SK-N-SH (cell line): ENCODE results near the gene LRMDA. TPM values are rescaled to one million over a fixed set of nuclear protein-coding genes. Genes with fewer than 3 reads are reported as not detected.

Experiments
- CTCF ChIA-PET: fragments of 300-600, 350-600 bp; formaldehyde crosslinking; extraction: SDS; loops from one replicate; lab custom pipeline; 2021; lab: Yijun Ruan, JAX
- POLR2A ChIA-PET: fragments of 350-600 bp; sonication (Branson Sonifier 250); formaldehyde crosslinking; extraction: SDS; loops from one replicate; lab custom pipeline; 2020; ENCODE audit warnings: antibody characterized with exemption, inconsistent platforms; lab: Yijun Ruan, JAX
- DNase-seq: peaks from one replicate; pipeline ENCODE4 v3.0.0; 2012
- H2AFZ ChIP-seq: fragments of 200-600 bp; sonication (generic); 2 replicates; pipeline ENCODE4 v1.8.1; 2016; ENCODE audit warnings: antibody characterized with exemption, mild to moderate bottlenecking, low read depth
- H3F3A ChIP-seq: fragments of 200-600 bp; sonication (generic); replicated peaks from 2 replicates; pipeline ENCODE3; 2016; ENCODE audit warnings: antibody characterized with exemption, mild to moderate bottlenecking; ENCODE audit not compliant: insufficient read depth
- H3K27ac ChIP-seq, 2 experiments: fragments of 200-500 bp in 1 of 2; fragments of 200-600 bp in 1 of 2; sonication (Bioruptor generic) in 1 of 2; sonication (generic), shearing (Covaris generic) in 1 of 2; 2 replicates each; pipeline versions ENCODE4 v1.5.1 to v1.6.1; 2014 to 2016; ENCODE audit warnings: low read depth in 2 of 2, inconsistent platforms in 1 of 2, low read length in 1 of 2, mild to moderate bottlenecking in 1 of 2, mixed read lengths in 1 of 2
- H3K27me3 ChIP-seq: fragments of 200-600 bp; sonication (generic), shearing (Covaris generic); 2 replicates; pipeline ENCODE4 v1.6.1; 2016; ENCODE audit warnings: mixed run types; ENCODE audit not compliant: insufficient read depth
- H3K36me3 ChIP-seq, 2 experiments: fragments of 200-500 bp in 1 of 2; fragments of 200-600 bp in 1 of 2; sonication (Bioruptor generic) in 1 of 2; sonication (generic) in 1 of 2; replicated peaks in 1 of 2; 2 replicates each; pipeline versions ENCODE3 to v1.5.1; 2014 to 2016; ENCODE audit warnings: low read length in 1 of 2, mild to moderate bottlenecking in 1 of 2; ENCODE audit not compliant: insufficient read depth in 2 of 2, control insufficient read depth in 1 of 2
- H3K4me1 ChIP-seq, 2 experiments: fragments of 200-500 bp in 1 of 2; fragments of 200-600 bp in 1 of 2; sonication (Bioruptor generic) in 1 of 2; sonication (generic), shearing (Covaris generic) in 1 of 2; 2 replicates each; pipeline versions ENCODE4 v1.5.1 to v1.6.1; 2014 to 2016; ENCODE audit warnings: low read depth in 1 of 2, low read length in 1 of 2, mixed run types in 1 of 2; ENCODE audit not compliant: insufficient read depth in 2 of 2, control insufficient read depth in 1 of 2
- H3K4me2 ChIP-seq: fragments of 200-600 bp; sonication (generic), shearing (Covaris generic); 2 replicates; pipeline ENCODE4 v1.6.1; 2017; ENCODE audit warnings: mixed run types
- H3K4me3 ChIP-seq, 2 experiments: fragments of 200-500 bp in 1 of 2; fragments of 200-600 bp in 1 of 2; sonication (Bioruptor generic) in 1 of 2; sonication (generic), shearing (Covaris generic) in 1 of 2; 2 replicates each; pipeline versions ENCODE4 v1.5.1 to v1.8.1; 2014 to 2016; ENCODE audit warnings: low read depth in 2 of 2, inconsistent platforms in 1 of 2, low read length in 1 of 2, mild to moderate bottlenecking in 1 of 2, mixed read lengths in 1 of 2, moderate library complexity in 1 of 2
- H3K79me2 ChIP-seq: fragments of 200-600 bp; sonication (generic); 2 replicates; pipeline ENCODE4 v1.8.1; 2017; ENCODE audit warnings: mild to moderate bottlenecking; ENCODE audit not compliant: insufficient read depth
- H3K9ac ChIP-seq: fragments of 200-600 bp; sonication (generic); 2 replicates; pipeline ENCODE4 v1.6.1; 2017; ENCODE audit warnings: mixed run types
- H3K9me2 ChIP-seq: fragments of 200-600 bp; sonication (generic); 2 replicates; pipeline ENCODE4 v1.6.1; 2017; ENCODE audit warnings: mixed run types
- H3K9me3 ChIP-seq: fragments of 200-600 bp; sonication (generic); 2 replicates; pipeline ENCODE4 v1.6.1; 2017; ENCODE audit warnings: mixed run types, mild to moderate bottlenecking, moderate library complexity
- H4K20me1 ChIP-seq: fragments of 200-600 bp; sonication (generic); 2 replicates; pipeline ENCODE4 v1.6.1; 2017; ENCODE audit warnings: mild to moderate bottlenecking, mixed run types; ENCODE audit not compliant: insufficient read depth
- CHD2 ChIP-seq: fragments of 150-350 bp; IDR thresholded peaks from 2 replicates; pipeline ENCODE4 v1.6.1; 2018; ENCODE audit warnings: low read length; ENCODE audit not compliant: partially characterized antibody
- ELF1 ChIP-seq: IDR thresholded peaks from 2 replicates; pipeline ENCODE4 v1.4.0; 2012
- EZH2phosphoT487 ChIP-seq: fragments of 200-600 bp; sonication (generic); IDR thresholded peaks from 2 replicates; pipeline ENCODE4 v1.6.1; 2017; ENCODE audit warnings: low read depth, mixed run types, mild to moderate bottlenecking, antibody characterized with exemption, moderate library complexity, borderline replicate concordance
- FOXJ3 ChIP-seq: sonication (generic); formaldehyde crosslinking; IDR thresholded peaks from 2 replicates; pipeline ENCODE4 v1.5.1; 2020; ENCODE audit warnings: mild to moderate bottlenecking, missing genetic modification reagents
- GABPA ChIP-seq: IDR thresholded peaks from 2 replicates; pipeline ENCODE4 v1.4.0; 2012; ENCODE audit warnings: low read depth, mild to moderate bottlenecking
- JUND ChIP-seq: IDR thresholded peaks from 2 replicates; pipeline ENCODE4 v1.4.0; 2012
- MAX ChIP-seq: IDR thresholded peaks from 2 replicates; pipeline ENCODE4 v1.4.0; 2012; ENCODE audit warnings: low read depth
- MXI1 ChIP-seq: IDR thresholded peaks from 2 replicates; pipeline ENCODE4 v1.6.1; 2012; ENCODE audit warnings: mild to moderate bottlenecking, low read depth, low read length, improper control_type of control experiment
- NFIC ChIP-seq: IDR thresholded peaks from 2 replicates; pipeline ENCODE4 v1.4.0; 2012; ENCODE audit warnings: borderline replicate concordance
- PBX3 ChIP-seq: IDR thresholded peaks from 2 replicates; pipeline ENCODE4; 2012
- RFX5 ChIP-seq: IDR thresholded peaks from 2 replicates; pipeline ENCODE4 v1.6.1; 2012; ENCODE audit warnings: mild to moderate bottlenecking, improper control_type of control experiment, low read length
- RXRA ChIP-seq: IDR thresholded peaks from 2 replicates; pipeline ENCODE4 v1.4.0; 2012; ENCODE audit warnings: low read depth, mild to moderate bottlenecking, borderline replicate concordance
- SIN3A ChIP-seq: IDR thresholded peaks from 2 replicates; pipeline ENCODE4 v1.6.1; 2012; ENCODE audit warnings: low read depth, mild to moderate bottlenecking, low read length, moderate library complexity, borderline replicate concordance
- TCF12 ChIP-seq: IDR thresholded peaks from 2 replicates; pipeline ENCODE4 v1.4.0; 2012
- TEAD4 ChIP-seq: IDR thresholded peaks from 2 replicates; pipeline ENCODE4 v1.4.0; 2012; ENCODE audit warnings: mild to moderate bottlenecking, borderline replicate concordance; ENCODE audit not compliant: insufficient read depth
- YY1 ChIP-seq: IDR thresholded peaks from 2 replicates; pipeline ENCODE4 v1.4.0; 2012; ENCODE audit warnings: low read depth, mild to moderate bottlenecking
- WGBS: methylation state at CpG from one replicate; pipeline ENCODE4 v1.1.6; 2017; ENCODE audit warnings: low lambda C conversion rate; 5-methylcytosine and 5-hydroxymethylcytosine counted together
- polyA plus RNA-seq, 3 experiments: library from polyadenylated mRNA; depleted of rRNA; stranded (reverse); fragments of >200 nt; gene quantifications; 2 replicates each; pipeline ENCODE4 v1.2.3, GENCODE V29; 2012
- TF ChIP-seq, protein P1 (sequence below): fragments of 200-600 bp; sonication (generic); IDR thresholded peaks from 2 replicates; pipeline ENCODE4 v1.6.1; 2017; ENCODE audit warnings: antibody characterized with exemption, mild to moderate bottlenecking, moderate library complexity

The LRMDA gene
- polyA plus RNA-seq, 1 of the 3 experiments (the other 2 are of a cell fraction) = 0.95 TPM

DNA sequence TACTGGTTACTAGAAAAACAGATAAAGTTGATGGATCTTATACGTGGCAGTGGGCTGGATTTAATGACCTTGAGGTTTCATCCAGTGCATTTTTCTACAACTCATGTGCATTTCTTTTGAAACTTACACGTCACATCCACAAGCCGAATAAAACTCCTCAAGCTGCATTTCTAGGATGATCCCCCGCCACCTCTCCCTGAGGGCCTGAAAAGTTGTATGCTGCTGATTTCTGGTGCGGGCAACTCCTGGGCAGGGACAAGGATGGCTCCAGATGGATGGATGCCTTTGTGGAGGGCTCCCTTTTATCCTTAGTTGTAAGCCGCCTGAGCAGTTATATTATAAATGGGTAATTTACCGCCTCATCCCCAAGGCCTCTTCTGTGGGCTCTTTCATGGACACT, 1091.1 kb downstream of the LRMDA start:
- Histone ChIP-seq H2AFZ (no peak overlapping the region), H3K9me2 (no peaks in the 10 kb centered on the region), H3K4me3 (no peak overlapping the region), H3K27ac (no peak overlapping the region), H3K9me3 (no peaks in the 10 kb centered on the region), H3K4me1 (peaks cover 0 to 8% of the 10 kb centered on the region in 2 experiments; a peak in 1 of 4 replicates), H3F3A (no peaks in the 10 kb centered on the region), H3K79me2 (no peaks in the 10 kb centered on the region), H4K20me1 (no peaks in the 10 kb centered on the region), H3K36me3 (no peaks in the 10 kb centered on the region), H3K4me2 (no peak overlapping the region), H3K9ac (no peak overlapping the region), H3K27me3 (no peaks in the 10 kb centered on the region)
- WGBS = 91% methylated on average over 7 of the region's 7 CpGs
- no peak for DNase-seq
- CTCF ChIA-PET = interaction anchor here (1.2 kb wide), 1 partner anchor 8 kb away, joined by 4 read pairs; no protein-coding TSS in a partner anchor
- TF ChIP-seq CHD2 (no peak), RXRA (no peak), SIN3A (no peak), TEAD4 (no peak), TCF12 (no peak), PBX3 (no peak)
- POLR2A ChIA-PET = no interaction called here

- H3K9me3 ChIP-seq = no peaks in the 10 kb centered on the region
- ChIA-PET CTCF (no interaction called here), POLR2A (no interaction called here)
- no peaks in the 10 kb centered on the region for H3K9me2 ChIP-seq
- no peaks in the 10 kb centered on the region for H3K36me3 ChIP-seq
- no peaks in the 10 kb centered on the region for H4K20me1 ChIP-seq
- H3K4me3 ChIP-seq = no peak overlapping the region
- H2AFZ ChIP-seq = no peak overlapping the region
- H3F3A ChIP-seq = no peaks in the 10 kb centered on the region
- no peaks in the 10 kb centered on the region for H3K27me3 ChIP-seq
- no peak for TF ChIP-seq RFX5
- TF ChIP-seq GABPA = no peak
- TF ChIP-seq NFIC = no peak
- no peak for TF ChIP-seq JUND
- TF ChIP-seq MXI1 = no peak
- no peak for TF ChIP-seq ELF1
- no peak for TF ChIP-seq MAX
- no peak for TF ChIP-seq EZH2phosphoT487
- TF ChIP-seq FOXJ3 (CRISPR knock-in tag) = no peak
- no peak for TF ChIP-seq YY1
- TF ChIP-seq, protein P1, sequence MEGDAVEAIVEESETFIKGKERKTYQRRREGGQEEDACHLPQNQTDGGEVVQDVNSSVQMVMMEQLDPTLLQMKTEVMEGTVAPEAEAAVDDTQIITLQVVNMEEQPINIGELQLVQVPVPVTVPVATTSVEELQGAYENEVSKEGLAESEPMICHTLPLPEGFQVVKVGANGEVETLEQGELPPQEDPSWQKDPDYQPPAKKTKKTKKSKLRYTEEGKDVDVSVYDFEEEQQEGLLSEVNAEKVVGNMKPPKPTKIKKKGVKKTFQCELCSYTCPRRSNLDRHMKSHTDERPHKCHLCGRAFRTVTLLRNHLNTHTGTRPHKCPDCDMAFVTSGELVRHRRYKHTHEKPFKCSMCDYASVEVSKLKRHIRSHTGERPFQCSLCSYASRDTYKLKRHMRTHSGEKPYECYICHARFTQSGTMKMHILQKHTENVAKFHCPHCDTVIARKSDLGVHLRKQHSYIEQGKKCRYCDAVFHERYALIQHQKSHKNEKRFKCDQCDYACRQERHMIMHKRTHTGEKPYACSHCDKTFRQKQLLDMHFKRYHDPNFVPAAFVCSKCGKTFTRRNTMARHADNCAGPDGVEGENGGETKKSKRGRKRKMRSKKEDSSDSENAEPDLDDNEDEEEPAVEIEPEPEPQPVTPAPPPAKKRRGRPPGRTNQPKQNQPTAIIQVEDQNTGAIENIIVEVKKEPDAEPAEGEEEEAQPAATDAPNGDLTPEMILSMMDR = no peak
- no peak for TF ChIP-seq CHD2
- H3K4me1 ChIP-seq = peaks cover 0 to 8% of the 10 kb centered on the region in 2 experiments; a peak in 1 of 4 replicates
- no peaks in the 10 kb centered on the region for H3K79me2 ChIP-seq
- H3K9ac ChIP-seq = no peak overlapping the region
- no peak overlapping the region for H3K27ac ChIP-seq
- no peak for DNase-seq
- no peak overlapping the region for H3K4me2 ChIP-seq
- WGBS = 92% methylated on average over 5 of the region's 5 CpGs
These were observed 1091.8 kb downstream of the LRMDA start for GRCh38 chr10:76523246-76523645.
